HG02840 (cell line): Measurements from ENCODE around the gene NYAP1.
"Not testable (repeated sequence)": the region's sequence is repeated elsewhere in the genome, so short reads cannot be mapped to it uniquely, and the experiment has no call there.

Experiments used
- ATAC-seq: cut with Tn5 transposase; IDR thresholded peaks from one replicate; pipeline ENCODE4 v1.9.1; 2021; ENCODE audit warnings: mild to moderate bottlenecking, moderate library complexity, moderate number of reproducible peaks; ENCODE audit not compliant: unreplicated experiment, low FRiP score

Gene NYAP1

GRCh38 chr7:100506356-100506923, 22.7 kb downstream of the NYAP1 start:
- ATAC-seq, result no peak

GRCh38 chr7:100509231-100509630, 25.5 kb downstream of the NYAP1 start:
- ATAC-seq, result no peak

- no peak for ATAC-seq
Observed at GRCh38 chr7:100510437-100511239, 26.9 kb downstream of the NYAP1 start.

GRCh38 chr7:100513212-100513810, 29.6 kb downstream of the NYAP1 start:
- no peak for ATAC-seq

GRCh38 chr7:100515072-100515532, 31.4 kb downstream of the NYAP1 start:
- ATAC-seq, result no peak

GRCh38 chr7:100516135-100516812, 32.5 kb downstream of the NYAP1 start:
- ATAC-seq, result no peak

- no peak for ATAC-seq
Observed at GRCh38 chr7:100517305-100517704, 33.6 kb downstream of the NYAP1 start.

- no peak for ATAC-seq
Observed at GRCh38 chr7:100519580-100519979, 35.9 kb downstream of the NYAP1 start.

- ATAC-seq, result no peak
Observed at GRCh38 chr7:100520138-100520537, 36.4 kb downstream of the NYAP1 start.

- ATAC-seq, result no peak
Observed at GRCh38 chr7:100521076-100521475, 37.3 kb downstream of the NYAP1 start.

GRCh38 chr7:100521909-100522593, 38.3 kb downstream of the NYAP1 start:
- ATAC-seq, result not testable (repeated sequence)

- ATAC-seq, result not testable (repeated sequence)
Observed at GRCh38 chr7:100523192-100523591, 39.5 kb downstream of the NYAP1 start.

GRCh38 chr7:100528108-100528866, 44.6 kb downstream of the NYAP1 start:
- ATAC-seq, result not testable (repeated sequence)

GRCh38 chr7:100532165-100533022, 48.7 kb downstream of the NYAP1 start:
- no peak for ATAC-seq

GRCh38 chr7:100535982-100536381, 52.3 kb downstream of the NYAP1 start:
- ATAC-seq, result not testable (repeated sequence)

- not testable (repeated sequence) for ATAC-seq
Observed at GRCh38 chr7:100536695-100537094, 53.0 kb downstream of the NYAP1 start.

GRCh38 chr7:100538348-100538653, 54.6 kb downstream of the NYAP1 start:
- no peak for ATAC-seq

- peak; percentile 93 for ATAC-seq
Observed at GRCh38 chr7:100538654-100539435, 55.1 kb downstream of the NYAP1 start, which contains the start of gene AGFG2. AGFG2 (plus strand) TSS chr7:100539203; CDS start chr7:100539347, 144 bp downstream.
